ENCODE data around the gene MAFB. TPM values are rescaled to one million over a fixed set of nuclear protein-coding genes. Genes with fewer than 3 reads are reported as not detected.

Gene MAFB
- total RNA-seq, 2 experiments from 2014 or later = not detected

- no peak for TF ChIP-seq CTCF (IDR thresholded peaks at IDR 0.05)
- POLR2A ChIA-PET = no interaction called here
- H3K4me1 Mint-ChIP-seq (ENCODE audit: low read depth) = no peaks in the 10 kb centered on the region
- H3K36me3 Mint-ChIP-seq (ENCODE audit: low read depth) = no peaks in the 10 kb centered on the region
- H3K27me3 Mint-ChIP-seq = peaks cover 31% of the 10 kb centered on the region
- DNase-seq (no peak), ATAC-seq (no peak)
- H3K9me3 Mint-ChIP-seq = no peaks in the 10 kb centered on the region
- intact Hi-C loops (cut with micrococcal nuclease) = no loop called here
- no peak overlapping the region for H3K27ac Mint-ChIP-seq
- CTCF ChIA-PET = no interaction called here
- no peak overlapping the region for H3K4me3 Mint-ChIP-seq
Measured at GRCh38 chr20:40697541-40697940, 8.5 kb upstream of the MAFB start.

GRCh38 chr20:40695214-40695613 is 6.2 kb upstream of the MAFB start:
- Mint-ChIP-seq H3K27me3 (peaks cover 51% of the 10 kb centered on the region), H3K27ac (no peak overlapping the region), H3K4me3 (no peak overlapping the region), H3K9me3 (no peaks in the 10 kb centered on the region), H3K4me1 (ENCODE audit: low read depth) (peaks cover under 1% of the 10 kb centered on the region), H3K36me3 (ENCODE audit: low read depth) (no peaks in the 10 kb centered on the region)
- no peak for ATAC-seq
- POLR2A ChIA-PET = no interaction called here
- CTCF ChIA-PET = no interaction called here
- TF ChIP-seq CTCF (IDR thresholded peaks at IDR 0.05) = no peak
- intact Hi-C loops (cut with micrococcal nuclease) = no loop called here
- no peak for DNase-seq

- no peaks in the 10 kb centered on the region for H3K36me3 Mint-ChIP-seq (ENCODE audit: low read depth)
- H3K27me3 Mint-ChIP-seq = peaks cover 60% of the 10 kb centered on the region
- intact Hi-C loops (cut with micrococcal nuclease) = no loop called here
- no peak for DNase-seq
- H3K4me1 Mint-ChIP-seq (ENCODE audit: low read depth) = peaks cover 9% of the 10 kb centered on the region
- H3K9me3 Mint-ChIP-seq = no peaks in the 10 kb centered on the region
- ATAC-seq = no peak
- no peak for TF ChIP-seq CTCF (IDR thresholded peaks at IDR 0.05)
- H3K27ac Mint-ChIP-seq = no peak overlapping the region
- CTCF ChIA-PET = no interaction called here
- POLR2A ChIA-PET = no interaction called here
- H3K4me3 Mint-ChIP-seq = no peak overlapping the region
Measured at GRCh38 chr20:40694246-40694645, 5.2 kb upstream of the MAFB start.

GRCh38 chr20:40692240-40693011 is 3.4 kb upstream of the MAFB start:
- no peak for TF ChIP-seq CTCF (IDR thresholded peaks at IDR 0.05)
- CTCF ChIA-PET = no interaction called here
- POLR2A ChIA-PET = interaction anchor here (1.1 kb wide), 1 partner anchor 18 kb away, joined by 3 read pairs; no protein-coding TSS in a partner anchor
- H3K9me3 Mint-ChIP-seq = no peaks in the 10 kb centered on the region
- no peak overlapping the region for H3K4me3 Mint-ChIP-seq
- no peak overlapping the region for H3K27ac Mint-ChIP-seq
- H3K36me3 Mint-ChIP-seq (ENCODE audit: low read depth) = no peaks in the 10 kb centered on the region
- DNase-seq (no peak), ATAC-seq (no peak)
- peaks cover 70% of the 10 kb centered on the region for H3K27me3 Mint-ChIP-seq
- H3K4me1 Mint-ChIP-seq (ENCODE audit: low read depth) = peaks cover 13% of the 10 kb centered on the region
- intact Hi-C loops (cut with micrococcal nuclease) = no loop called here

- Mint-ChIP-seq H3K36me3 (ENCODE audit: low read depth) (no peaks in the 10 kb centered on the region), H3K9me3 (no peaks in the 10 kb centered on the region), H3K27me3 (peaks cover 76% of the 10 kb centered on the region), H3K4me1 (ENCODE audit: low read depth) (peaks cover 13% of the 10 kb centered on the region), H3K27ac (no peak overlapping the region), H3K4me3 (no peak overlapping the region)
- intact Hi-C loops (cut with micrococcal nuclease) = no loop called here
- no peak for DNase-seq
- no peak for ATAC-seq
- no peak for TF ChIP-seq CTCF (IDR thresholded peaks at IDR 0.05)
- ChIA-PET CTCF (no interaction called here), POLR2A (interaction anchor here (1.1 kb wide), 1 partner anchor 17 kb away, joined by 3 read pairs; no protein-coding TSS in a partner anchor)
Measured at GRCh38 chr20:40691566-40692239, 2.7 kb upstream of the MAFB start.
